ENCODE data around the gene CCDC60. TPM values are rescaled to one million over a fixed set of nuclear protein-coding genes. Genes with fewer than 3 reads are reported as not detected.
A peak's percentile ranks its signal among the peaks of the same experiment; 100 is the strongest.

The CCDC60 gene
- total RNA-seq, 1 experiment from 2014 or later, result not detected

DNA sequence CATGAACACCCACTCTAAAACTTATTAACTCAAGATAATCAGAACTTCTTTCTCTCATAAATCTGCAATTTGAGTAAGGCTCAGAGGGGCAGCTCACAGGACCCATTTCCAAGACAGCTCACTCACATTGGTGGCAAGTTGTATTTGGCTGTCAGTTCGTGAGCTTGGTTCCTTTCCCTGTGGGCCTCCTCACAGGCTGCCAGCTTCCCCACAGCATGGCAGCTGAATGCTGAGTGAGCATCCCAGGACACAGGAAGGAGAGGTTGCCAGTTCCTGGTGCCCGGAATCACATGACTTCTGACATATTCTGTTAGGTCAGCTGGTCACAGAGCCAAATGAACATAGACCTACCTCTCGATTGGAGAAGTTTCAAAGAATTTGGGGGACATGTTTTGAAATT is 142.4 kb downstream of the CCDC60 start:
- Histone ChIP-seq H3K27ac (ENCODE audit: low read depth, low read length, poor library complexity, severe bottlenecking) (no peak overlapping the region), H3K9me3 (ENCODE audit: low read depth, low read length, poor library complexity, severe bottlenecking) (no peaks in the 10 kb centered on the region), H3K27me3 (replicated peaks; ENCODE audit: insufficient read depth, low read depth, low read length, poor library complexity) (no peaks in the 10 kb centered on the region), H3K4me1 (ENCODE audit: insufficient read depth, low read length, poor library complexity, severe bottlenecking) (no peaks in the 10 kb centered on the region), H3K36me3 (ENCODE audit: insufficient read depth, low read length, poor library complexity, severe bottlenecking) (no peaks in the 10 kb centered on the region), H3K4me3 (ENCODE audit: low read depth, low read length, poor library complexity, severe bottlenecking) (no peak overlapping the region)
- POLR2A ChIA-PET (ENCODE audit: low non-redundant PET), result no interaction called here
- intact Hi-C loops (cut with micrococcal nuclease; ENCODE audit: unreplicated experiment), result no loop called here
- no peak for DNase-seq (ENCODE audit: low spot score)
- CTCF ChIA-PET, result no interaction called here
- TF ChIP-seq EZH2 (IDR thresholded peaks at IDR 0.05; ENCODE audit: borderline replicate concordance, low read depth, low read length, poor library complexity, severe bottlenecking), result no peak
- TF ChIP-seq, protein P1, sequence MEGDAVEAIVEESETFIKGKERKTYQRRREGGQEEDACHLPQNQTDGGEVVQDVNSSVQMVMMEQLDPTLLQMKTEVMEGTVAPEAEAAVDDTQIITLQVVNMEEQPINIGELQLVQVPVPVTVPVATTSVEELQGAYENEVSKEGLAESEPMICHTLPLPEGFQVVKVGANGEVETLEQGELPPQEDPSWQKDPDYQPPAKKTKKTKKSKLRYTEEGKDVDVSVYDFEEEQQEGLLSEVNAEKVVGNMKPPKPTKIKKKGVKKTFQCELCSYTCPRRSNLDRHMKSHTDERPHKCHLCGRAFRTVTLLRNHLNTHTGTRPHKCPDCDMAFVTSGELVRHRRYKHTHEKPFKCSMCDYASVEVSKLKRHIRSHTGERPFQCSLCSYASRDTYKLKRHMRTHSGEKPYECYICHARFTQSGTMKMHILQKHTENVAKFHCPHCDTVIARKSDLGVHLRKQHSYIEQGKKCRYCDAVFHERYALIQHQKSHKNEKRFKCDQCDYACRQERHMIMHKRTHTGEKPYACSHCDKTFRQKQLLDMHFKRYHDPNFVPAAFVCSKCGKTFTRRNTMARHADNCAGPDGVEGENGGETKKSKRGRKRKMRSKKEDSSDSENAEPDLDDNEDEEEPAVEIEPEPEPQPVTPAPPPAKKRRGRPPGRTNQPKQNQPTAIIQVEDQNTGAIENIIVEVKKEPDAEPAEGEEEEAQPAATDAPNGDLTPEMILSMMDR (conservative IDR thresholded peaks at IDR 0.05; ENCODE audit: low read depth, low read length), result no peak
- no TSS peak for BruUV-seq (replicated peaks)

DNA sequence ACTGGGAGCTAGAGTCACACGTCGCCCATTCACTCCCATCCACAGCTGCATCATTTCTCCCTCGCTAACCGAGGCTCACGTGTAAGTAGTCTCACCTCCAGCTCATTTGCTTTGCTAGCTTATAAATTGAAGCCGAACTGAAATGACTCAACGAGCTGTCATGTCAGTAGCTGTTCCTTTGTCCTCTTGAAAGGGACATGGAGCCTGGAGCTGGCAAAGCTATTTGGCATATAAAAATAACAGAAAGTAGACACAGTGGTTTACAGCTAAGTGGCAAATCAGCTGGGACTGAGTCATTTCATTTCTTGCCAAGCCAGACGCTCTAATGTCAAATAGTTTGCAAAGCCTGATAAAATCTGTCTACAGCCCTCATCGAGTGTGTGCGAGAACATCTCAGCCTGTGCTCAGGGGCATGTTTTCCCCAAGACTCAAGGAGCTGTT is 144.6 kb downstream of the CCDC60 start:
- Histone ChIP-seq H3K27me3 (replicated peaks; ENCODE audit: insufficient read depth, low read depth, low read length, poor library complexity) (no peaks in the 10 kb centered on the region), H3K36me3 (ENCODE audit: insufficient read depth, low read length, poor library complexity, severe bottlenecking) (no peaks in the 10 kb centered on the region), H3K4me3 (ENCODE audit: low read depth, low read length, poor library complexity, severe bottlenecking) (no peak overlapping the region), H3K9me3 (ENCODE audit: low read depth, low read length, poor library complexity, severe bottlenecking) (no peaks in the 10 kb centered on the region), H3K27ac (ENCODE audit: low read depth, low read length, poor library complexity, severe bottlenecking) (no peak overlapping the region), H3K4me1 (ENCODE audit: insufficient read depth, low read length, poor library complexity, severe bottlenecking) (no peaks in the 10 kb centered on the region)
- BruUV-seq (replicated peaks), result no TSS peak
- TF ChIP-seq, protein P1 (conservative IDR thresholded peaks at IDR 0.05; ENCODE audit: low read depth, low read length), result no peak
- TF ChIP-seq EZH2 (IDR thresholded peaks at IDR 0.05; ENCODE audit: borderline replicate concordance, low read depth, low read length, poor library complexity, severe bottlenecking), result no peak
- ChIA-PET POLR2A (ENCODE audit: low non-redundant PET) (interaction anchor here (0.5 kb wide), 1 partner anchor 171 kb away, joined by 3 read pairs; no protein-coding TSS in a partner anchor), CTCF (no interaction called here)
- intact Hi-C loops (cut with micrococcal nuclease; ENCODE audit: unreplicated experiment), result no loop called here
- peak; percentile 46 for DNase-seq (ENCODE audit: low spot score)

DNA sequence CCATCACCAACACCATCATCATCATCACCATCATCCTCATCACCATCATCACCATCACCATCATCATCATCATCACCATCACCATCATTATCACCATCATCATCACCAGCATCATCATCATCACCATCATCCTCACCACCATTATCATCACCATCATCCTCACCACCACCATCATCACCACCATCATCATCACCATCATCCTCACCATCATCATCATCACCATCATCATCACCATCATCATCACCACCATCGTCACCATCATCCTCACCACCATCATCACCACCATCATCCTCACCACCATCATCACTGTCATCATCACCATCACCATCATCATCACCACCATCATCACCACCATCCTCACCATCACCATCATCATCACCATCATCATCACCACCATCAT is 146.0 kb downstream of the CCDC60 start:
- ChIA-PET POLR2A (ENCODE audit: low non-redundant PET) (no interaction called here), CTCF (no interaction called here)
- no peak overlapping the region for H3K27ac ChIP-seq (ENCODE audit: low read depth, low read length, poor library complexity, severe bottlenecking)
- no peaks in the 10 kb centered on the region for H3K36me3 ChIP-seq (ENCODE audit: insufficient read depth, low read length, poor library complexity, severe bottlenecking)
- no peaks in the 10 kb centered on the region for H3K9me3 ChIP-seq (ENCODE audit: low read depth, low read length, poor library complexity, severe bottlenecking)
- H3K4me3 ChIP-seq (ENCODE audit: low read depth, low read length, poor library complexity, severe bottlenecking), result no peak overlapping the region
- intact Hi-C loops (cut with micrococcal nuclease; ENCODE audit: unreplicated experiment), result no loop called here
- no peaks in the 10 kb centered on the region for H3K4me1 ChIP-seq (ENCODE audit: insufficient read depth, low read length, poor library complexity, severe bottlenecking)
- DNase-seq (ENCODE audit: low spot score), result no peak
- no TSS peak for BruUV-seq (replicated peaks)
- no peaks in the 10 kb centered on the region for H3K27me3 ChIP-seq (replicated peaks; ENCODE audit: insufficient read depth, low read depth, low read length, poor library complexity)
- TF ChIP-seq, protein P1 (conservative IDR thresholded peaks at IDR 0.05; ENCODE audit: low read depth, low read length), result no peak
- no peak for TF ChIP-seq EZH2 (IDR thresholded peaks at IDR 0.05; ENCODE audit: borderline replicate concordance, low read depth, low read length, poor library complexity, severe bottlenecking)

All from A673 (cell line).